Stimulated activated CD8-positive, alpha-beta memory T cell treated with anti-CD3 and anti-CD28 coated beads, Interleukin-7, amount 100 ng/mL, for 24 hours (primary cell): ENCODE results near the gene DDX10.
A peak's percentile ranks its signal among the peaks of the same experiment; 100 is the strongest.
"Not testable (repeated sequence)": the region's sequence is repeated elsewhere in the genome, so short reads cannot be mapped to it uniquely, and the experiment has no call there.

Experiments used
- DNase-seq: peaks from one replicate; pipeline ENCODE4 v3.0.0-alpha.2; 2020; ENCODE audit warnings: low read depth

DDX10 gene

DNA sequence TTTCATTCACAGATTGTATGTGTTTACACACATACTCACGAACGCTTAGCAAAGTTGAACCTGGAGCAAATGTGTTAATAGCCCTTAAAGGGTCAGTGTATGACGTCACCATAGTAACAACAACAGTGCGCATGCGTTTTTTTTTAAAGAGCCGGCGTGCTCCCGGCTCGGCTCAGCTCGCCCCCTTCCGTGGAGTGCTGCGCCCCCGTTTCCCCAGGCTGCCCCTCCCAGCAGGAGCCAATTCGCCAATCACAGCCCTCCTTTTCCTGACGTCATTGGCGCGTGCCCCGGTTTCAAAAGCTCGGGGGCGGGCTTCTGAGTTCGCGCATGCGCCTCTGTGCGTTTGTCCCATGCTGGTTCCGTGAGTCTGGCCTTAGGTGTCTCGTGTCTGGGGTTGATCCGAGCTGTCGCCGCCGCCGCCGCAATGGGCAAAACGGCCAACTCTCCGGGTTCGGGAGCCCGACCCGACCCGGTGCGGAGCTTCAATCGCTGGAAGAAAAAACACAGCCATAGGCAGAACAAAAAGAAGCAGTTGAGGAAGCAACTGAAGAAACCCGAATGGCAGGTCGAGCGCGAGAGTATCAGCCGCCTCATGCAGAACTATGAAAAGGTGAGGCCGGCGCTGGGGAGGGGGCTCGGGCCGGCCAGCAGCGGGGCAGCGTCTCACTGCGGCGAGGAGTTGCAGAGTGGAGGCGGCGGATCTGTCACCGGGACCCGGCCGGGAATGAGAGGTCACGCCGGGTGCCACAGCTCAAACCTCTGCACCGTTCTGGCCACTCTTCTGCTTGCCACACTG, at the start of gene DDX10:
Gene DDX10 (plus strand): TSS at position 340 of the 796 bp plus-strand sequence. CDS start 85 bp downstream, at position 425.
- DNase-seq: peak; percentile 97

DNA sequence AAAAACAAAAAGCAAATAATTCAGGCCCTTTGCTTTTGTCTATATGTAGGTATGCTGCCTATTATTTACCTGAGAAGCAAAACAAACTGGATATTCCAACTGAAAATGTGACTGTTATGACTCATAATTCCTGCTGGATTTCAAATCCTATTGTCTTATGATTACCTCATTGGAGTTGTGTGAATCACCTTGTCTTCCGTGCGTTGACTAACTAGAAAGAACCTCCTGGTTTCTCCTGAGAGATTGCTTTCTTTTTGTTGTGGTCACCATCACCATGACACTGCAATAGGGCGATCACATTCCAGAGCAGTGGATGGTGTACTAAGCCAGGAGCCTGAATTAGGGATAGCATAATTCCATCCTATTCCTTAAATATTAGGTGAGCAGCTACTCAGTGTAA, 48.3 kb upstream of the DDX10 start:
- DNase-seq: no peak

DNA sequence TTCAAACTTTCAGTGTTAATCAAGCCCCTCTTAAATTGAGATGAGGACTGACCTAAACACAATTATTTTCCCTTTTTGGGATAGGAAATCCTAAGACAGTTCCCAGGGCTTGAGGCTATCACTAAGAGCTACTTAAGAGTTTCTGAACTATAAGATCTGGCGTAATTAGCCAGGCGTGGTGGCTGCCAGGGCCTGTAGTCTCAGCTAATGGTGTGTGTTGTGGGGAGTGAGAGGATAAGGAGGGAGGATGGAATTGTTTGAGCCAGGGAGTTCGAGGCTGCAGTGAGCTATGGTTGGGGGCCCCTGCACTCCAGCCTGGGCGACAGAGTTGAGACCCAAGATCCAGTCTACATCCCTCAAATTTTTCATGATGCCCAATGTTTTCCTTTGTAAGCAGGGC, 47.8 kb upstream of the DDX10 start:
- DNase-seq: no peak

DNA sequence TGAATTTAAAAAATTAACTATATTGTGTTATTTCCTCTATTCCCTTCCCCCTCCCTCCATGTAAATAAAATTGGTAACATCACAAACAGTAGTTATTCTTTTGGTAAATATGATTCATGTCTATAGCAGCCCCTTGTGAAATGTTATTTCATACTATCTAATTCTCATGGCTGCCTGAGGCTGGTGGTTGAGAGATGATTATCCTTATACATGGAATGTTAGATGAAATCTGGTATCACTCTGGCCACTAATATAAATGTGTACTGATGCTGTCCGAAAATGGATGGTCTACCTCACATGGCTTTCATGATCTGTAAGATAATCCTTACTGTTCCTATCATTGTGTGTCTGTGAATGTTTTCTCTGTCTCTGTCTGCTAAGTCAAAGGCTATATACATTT, 46.3 kb upstream of the DDX10 start:
- no peak for DNase-seq

DNA sequence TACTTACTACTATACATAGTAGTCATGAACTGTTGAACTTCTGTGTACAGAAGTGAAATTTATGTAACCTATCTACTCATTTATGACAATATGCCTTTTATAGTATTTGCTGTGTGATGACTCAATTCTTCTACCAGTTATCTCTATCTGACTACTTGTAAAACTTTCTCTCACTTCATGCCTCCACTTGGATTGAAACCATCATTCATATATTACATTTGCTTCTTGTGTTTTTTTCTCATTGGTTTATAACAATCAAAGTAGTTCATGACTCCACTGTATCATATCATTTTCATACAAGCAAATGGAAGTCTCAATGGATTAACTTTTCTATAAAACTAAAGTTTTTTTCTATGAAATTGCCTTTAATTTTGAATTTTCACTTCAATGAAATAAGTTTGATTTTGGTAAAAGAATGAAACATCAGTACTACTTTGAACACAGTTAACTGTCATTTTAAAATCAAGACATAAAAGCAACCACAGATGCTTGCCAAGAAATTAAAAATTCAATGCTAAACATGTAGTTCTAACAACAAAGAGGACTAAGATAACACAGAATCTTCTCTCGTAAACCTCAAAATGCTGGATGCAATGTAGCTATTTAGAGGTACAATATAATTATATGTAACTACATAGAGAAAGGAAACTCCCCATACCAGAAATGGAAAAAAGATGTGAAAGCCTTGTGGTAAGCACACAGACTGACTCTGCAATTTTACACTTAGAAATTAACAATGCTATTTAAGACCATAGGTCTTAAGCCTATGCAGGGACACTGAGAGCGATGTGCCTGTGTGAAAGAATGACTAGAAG, 43.7 kb upstream of the DDX10 start:
- DNase-seq: no peak

DNA sequence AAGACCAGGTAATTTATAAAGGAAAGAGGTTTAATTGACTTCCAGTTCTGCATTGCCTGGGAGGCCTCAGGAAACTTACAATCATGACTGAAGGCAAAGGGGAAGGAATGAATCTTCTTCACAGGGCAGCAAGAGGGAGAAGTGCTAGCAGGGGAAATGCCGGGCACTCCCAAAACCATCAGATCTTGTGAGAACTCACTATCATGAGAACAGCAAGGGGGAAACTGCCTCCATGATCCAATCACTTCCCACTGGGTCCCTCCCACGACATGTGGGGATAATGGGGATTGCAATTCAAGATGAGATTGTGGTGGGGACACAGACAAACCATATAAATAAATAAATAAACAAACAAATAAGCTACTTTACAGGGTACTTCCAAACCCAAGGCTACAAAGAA, 42.5 kb upstream of the DDX10 start:
- DNase-seq: no peak

DNA sequence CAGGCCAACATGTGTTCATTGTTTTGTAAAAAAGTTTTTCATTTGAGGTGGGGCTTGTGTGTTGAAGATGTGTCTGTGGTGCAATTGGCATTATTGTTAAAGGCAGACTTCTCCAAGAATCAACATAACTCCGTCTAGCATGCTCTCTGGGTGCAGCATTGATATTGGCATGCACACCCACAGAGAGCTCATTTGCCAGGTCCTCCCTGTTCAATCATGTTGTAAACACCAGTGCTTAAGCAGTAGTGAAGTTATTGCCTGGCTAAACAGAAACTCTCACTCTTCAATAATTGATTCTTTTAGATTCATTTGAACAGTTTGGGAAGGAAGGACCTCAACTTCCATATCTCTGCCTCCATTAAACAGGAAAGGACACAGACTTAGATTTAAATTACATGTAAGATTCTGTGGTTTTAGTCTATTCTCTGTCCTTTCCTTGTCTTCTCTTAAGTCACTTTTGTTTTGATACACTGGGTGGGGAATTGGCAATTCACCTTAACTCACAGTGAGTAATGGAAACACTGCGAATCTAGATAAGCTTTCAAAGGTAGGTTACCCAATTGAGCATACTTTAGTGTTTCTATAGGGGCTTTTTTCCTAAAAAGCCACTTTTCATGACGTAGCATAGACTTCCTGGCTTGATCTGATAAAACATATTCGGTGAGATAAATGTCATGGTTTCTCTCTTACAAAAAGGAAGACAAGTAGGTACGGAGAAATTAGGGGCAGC, 40.5 kb upstream of the DDX10 start:
- DNase-seq: no peak

DNA sequence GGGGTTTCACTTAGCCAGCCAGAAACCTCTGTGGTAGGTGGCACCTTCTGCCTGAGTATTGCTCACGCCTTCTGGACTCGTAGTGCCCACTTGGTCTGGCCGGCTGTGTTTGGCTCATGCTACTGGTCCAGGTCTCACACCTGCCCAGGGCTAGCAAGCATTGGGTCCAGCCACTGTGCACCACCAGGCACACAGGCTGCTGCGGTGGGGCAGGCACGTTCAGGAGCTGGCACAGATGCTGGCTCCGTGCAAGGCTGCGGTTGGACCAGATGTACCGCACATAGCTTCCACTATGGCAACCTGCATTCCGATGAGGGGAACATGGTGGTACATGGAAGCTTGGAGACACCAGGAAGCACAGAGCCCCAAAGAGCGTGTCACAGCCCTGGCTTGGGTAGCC, 36.5 kb upstream of the DDX10 start:
- DNase-seq: no peak

DNA sequence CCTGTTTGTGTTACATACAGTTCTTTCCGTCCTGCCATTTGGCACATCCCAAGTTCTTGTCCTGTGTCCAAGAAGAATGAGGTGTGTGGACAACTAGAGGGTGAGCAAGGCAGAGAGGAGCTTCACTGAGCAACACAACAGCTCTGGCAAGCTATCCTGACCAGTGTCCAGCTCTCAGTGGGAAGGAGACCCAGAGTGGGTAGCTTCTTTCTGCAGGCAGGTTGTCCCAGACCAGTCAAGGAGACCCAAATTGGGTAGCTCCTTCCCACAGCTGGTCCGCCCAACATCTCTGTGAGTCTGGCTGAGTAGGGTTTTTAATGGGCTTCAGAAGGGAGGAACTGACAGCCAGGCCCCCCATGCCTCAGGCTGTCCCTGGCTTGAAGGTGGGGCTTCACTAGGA, 36.1 kb upstream of the DDX10 start:
- DNase-seq: no peak

DNA sequence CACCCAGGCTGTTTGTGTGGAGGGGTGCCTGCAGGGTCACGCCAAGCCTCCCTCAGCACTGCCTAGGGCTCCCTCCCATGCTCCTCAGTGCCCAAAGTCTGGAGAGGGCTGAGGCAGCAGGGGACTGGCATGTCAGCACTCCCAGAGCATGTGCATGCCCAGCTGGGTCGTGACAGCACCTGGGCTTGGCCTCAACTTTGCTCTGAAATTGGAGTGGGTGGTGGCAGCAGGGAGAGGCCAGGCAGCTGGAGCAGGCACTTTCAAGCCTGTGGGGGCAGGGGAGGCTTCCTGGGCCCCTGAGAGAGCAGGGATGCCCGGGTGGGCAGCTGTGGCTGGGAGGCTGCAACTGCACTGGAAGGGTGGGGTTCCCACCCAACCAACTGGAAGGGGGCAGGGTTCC, 35.6 kb upstream of the DDX10 start:
- DNase-seq: no peak

DNA sequence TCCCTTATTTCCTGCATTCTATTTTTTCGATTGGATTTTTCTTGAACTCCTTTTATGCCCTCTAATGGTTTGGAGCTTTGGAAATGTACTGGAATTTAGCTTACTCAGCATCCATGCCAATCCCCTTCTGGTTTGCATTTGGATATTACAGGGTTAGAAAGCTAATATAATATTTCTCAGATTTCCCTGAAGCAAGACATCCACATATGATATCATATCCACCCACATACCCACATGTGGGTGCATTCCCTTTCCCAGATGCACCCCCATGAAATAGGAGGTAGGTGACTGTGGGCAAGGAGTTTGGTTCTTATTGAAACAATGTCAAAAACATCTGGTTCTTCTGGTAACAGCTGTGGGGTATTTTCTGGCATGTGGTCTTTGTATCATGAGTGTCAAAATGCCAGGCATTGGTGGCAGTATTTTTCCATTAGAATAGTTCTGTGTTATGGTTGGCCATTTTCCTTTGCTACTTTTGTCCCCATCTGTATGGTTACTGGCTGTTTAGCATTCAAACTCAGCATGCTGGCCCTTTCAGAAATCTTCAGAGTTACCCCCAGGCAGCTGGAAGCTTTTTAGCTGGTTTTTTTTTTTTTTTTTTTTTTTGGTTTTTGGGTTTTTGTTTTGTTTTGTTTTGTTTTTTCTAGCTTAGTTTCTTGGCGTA, 32.7 kb upstream of the DDX10 start:
- no peak for DNase-seq

DNA sequence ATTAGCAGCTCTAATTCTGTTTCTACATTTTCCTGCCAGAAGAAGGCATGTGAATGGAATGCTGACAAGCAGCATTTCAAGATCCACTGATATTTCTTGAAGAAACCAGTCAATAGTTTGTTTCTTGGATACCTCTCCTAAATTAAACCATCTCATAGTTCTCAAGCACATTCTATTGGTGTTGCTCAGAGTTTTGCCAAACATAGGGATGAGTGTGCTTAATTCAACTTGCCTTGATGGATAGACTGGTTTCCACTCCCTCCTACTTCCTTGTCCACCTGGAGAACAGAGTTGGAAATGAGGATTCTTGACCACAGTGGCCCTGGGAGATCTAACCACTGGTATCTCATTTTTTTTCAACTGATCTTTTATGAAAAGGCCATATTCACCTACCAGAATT, 29.8 kb upstream of the DDX10 start:
- DNase-seq: no peak

DNA sequence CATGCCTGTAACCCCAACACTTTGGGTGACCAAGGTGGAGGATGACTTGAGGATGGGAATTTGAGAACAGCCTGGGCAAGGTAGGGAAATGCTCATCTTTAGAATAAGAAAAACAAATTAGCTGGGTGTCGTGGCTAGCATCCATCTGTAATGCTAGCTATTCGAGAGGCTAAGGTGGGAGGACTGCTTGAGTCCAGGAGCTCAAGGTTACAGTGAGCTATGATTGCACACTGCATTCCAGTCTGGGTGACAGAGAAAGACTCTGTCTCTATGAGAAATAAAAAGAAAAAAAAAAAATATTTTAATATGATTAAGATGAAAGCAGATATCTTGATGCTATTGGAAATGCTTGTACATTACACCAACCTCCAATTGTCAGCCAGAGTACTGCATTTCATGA, 28.6 kb upstream of the DDX10 start:
- no peak for DNase-seq

DNA sequence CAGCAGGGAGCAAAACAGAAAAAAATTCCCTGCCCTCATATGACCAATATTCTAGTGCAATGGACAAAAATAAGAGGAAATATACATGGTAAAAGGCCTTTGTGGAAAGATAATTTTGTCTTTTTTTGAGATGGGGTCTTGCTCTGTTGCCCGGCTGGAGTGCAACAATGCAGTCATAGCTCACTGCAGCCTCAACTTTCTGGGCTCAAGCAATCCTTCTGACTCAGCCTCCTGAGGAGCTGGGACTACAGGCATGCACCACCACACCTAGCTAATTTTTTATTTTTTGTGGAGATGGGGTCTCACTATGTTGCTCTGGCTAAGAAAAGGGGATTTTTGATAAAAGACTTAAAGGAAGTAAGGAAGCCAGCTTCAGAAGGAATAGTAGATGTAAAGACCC, 25.7 kb upstream of the DDX10 start:
- no peak for DNase-seq

DNA sequence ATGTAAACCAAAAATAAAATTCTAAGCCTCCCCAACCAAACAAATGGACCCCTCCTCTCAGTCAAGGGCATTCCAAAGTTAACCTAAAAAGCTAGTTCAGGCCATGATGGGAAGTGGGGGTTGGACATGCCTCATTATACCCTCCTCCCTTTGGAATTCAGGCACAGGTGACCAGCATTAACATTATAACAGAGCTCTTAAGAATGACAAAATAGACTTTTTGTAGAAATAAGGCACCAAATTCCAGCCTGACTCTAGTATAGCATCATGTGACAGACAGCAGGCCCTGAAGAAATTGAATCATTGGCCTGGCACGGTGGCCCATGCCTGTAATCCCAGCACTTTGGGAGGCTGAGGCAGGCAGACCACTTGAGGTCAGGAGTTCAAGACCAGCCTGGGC, 23.1 kb upstream of the DDX10 start:
- DNase-seq: not testable (repeated sequence)

DNA sequence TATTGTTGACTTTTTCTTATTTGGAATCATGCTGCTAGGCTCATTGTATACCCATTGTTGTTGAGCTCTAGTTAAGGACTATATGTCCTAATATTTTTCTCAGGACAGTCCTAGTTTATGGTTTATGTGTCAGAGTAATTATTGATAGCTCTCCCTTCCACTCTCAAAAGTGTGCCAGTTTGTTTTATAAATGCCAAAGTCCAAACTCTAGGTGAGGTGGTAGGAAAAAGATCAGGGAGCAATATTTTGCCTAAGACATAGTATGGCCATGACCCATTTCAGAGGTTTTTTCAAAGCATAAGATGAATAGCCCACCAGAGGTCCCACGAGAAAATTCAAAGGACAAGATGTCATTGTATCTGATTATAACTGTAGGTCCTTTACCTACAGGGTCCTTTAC, 20.9 kb upstream of the DDX10 start:
- no peak for DNase-seq

DNA sequence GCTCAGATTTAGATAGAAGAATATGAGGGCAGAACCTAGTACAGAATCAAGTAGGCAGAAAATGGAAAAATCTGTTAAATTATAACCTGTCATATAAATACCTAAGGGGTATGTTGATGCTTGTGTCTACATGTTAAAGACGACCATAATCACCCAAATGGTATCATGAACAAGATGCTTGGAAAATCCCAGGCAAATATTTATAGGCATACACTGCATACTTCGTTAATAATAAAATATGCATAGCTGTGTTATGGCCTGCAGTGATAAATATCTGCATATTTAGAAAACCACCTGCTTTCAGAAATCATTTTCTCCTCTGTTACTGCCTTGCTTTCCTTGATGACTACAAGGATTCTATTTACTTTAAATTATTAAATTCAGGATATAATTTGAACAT, 18.9 kb upstream of the DDX10 start:
- no peak for DNase-seq

DNA sequence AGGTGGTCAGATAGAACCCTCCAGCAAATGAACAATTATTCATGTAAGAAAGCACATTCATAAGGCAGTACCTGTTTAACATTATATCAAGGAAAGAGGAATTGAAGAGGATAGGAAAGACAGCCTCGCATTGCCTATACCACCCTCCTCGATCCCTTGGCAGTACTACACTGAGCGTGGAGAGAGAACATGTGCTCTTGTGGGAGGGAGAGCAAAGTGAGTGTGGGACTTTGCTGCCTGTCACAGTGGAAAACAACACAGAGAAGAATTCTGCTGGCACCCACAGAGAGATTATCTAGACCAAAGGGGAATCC, 17.5 kb upstream of the DDX10 start:
- no peak for DNase-seq

DNA sequence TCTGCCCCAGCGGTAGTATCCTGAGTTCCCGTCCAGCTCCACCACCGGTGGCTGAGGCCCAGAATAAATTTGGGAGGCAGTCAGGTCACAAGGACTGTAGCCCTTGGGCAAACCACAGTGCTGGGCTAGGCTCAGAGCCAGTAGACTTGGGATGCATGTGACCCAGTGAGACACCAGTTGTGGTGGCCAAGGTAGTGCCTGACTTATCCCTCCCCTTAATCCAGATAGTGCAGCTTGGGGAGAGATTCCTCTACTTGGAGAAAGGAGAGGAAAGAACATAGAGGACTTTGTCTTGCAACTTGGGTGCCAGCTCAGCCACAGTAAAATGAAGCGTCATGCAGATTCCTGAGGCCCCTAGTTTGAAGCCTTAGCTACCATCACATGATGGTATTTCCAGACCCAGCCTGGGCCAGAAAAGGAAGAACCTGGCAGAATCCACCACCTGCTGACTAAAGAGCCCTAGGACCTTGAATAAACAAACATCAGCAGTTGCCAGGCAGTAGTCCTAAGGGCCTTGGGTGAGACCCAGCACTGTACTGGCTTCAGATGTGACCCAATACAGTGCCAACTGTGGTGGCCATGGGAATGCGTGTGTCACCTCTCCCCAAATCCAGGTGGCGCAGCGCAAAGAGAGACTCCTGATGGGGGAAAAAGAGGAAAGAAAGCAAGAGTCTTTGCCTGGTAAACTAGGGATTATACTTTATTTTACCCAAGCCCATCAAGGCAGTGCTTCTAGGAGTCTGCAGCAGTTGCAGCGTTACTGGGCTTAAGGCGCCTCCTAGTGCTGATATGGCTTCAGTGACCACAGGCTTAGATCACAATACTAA, 17.0 kb upstream of the DDX10 start:
- DNase-seq: peak; percentile 24

DNA sequence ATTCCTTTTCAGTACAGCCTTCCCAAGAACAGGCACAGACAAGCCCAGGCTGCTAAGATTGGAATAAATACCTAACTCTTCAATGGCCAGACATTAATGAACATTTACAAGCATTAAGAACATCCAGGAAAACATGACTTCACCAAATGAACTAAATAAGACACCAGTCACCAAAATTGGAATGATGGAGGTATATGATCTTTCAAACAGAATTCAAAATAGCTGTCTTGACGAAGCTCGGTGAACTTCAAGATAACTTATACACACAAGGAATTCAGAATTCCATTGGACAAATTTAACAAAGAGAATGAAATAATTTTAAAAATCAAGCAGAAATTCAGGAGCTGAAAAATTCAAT, 16.4 kb upstream of the DDX10 start:
- DNase-seq: no peak

DNA sequence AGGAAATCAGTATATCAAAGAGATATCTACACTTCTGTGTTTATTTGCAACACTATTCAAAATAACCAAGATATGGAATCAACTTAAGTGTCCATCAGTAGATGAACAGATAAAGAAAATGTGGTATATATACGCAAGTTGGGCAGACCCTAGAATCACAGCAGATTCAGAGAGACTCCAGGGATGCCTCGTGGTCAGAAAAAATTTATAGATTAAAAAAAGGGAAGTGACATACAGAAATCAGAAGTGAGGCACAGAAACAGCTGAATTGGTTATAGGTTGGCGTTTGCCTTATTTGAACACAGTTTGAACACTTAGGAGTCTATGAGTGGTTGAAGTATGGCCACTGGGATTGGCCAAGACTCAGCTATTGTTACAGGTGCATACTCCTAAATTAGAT, 10.8 kb upstream of the DDX10 start:
- DNase-seq: not testable (repeated sequence)
